HuH-7 (cell line): ENCODE results near the gene HAO1.
"Not testable (repeated sequence)": the region's sequence is repeated elsewhere in the genome, so short reads cannot be mapped to it uniquely, and the experiment has no call there.

ENCODE experiments used
- DNase-seq: peaks from one replicate; pipeline ENCODE4 v3.0.0; 2011; ENCODE audit warnings: low spot score

HAO1 gene

GRCh38 chr20:7855545-7855944, 84.7 kb downstream of the HAO1 start:
- no peak for DNase-seq

DNA sequence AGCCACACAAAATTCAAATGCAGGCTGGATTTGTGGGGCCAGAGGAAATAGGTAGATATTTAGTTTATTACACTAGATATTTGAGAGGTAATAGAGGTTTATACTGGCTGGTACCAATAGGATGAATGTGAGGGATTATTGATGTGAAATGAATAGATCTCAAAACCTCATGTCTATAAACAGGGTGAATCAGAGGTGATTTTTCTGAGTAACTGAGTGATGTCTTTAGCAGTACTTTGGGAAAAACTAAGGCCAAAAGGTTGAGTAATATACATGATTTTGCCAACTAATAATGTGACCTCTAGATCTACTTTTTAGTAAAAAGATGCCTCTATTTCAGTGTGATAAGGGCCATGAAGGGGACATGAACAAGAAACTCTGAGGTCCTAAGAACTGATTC, 86.8 kb downstream of the HAO1 start:
- DNase-seq, result no peak

DNA sequence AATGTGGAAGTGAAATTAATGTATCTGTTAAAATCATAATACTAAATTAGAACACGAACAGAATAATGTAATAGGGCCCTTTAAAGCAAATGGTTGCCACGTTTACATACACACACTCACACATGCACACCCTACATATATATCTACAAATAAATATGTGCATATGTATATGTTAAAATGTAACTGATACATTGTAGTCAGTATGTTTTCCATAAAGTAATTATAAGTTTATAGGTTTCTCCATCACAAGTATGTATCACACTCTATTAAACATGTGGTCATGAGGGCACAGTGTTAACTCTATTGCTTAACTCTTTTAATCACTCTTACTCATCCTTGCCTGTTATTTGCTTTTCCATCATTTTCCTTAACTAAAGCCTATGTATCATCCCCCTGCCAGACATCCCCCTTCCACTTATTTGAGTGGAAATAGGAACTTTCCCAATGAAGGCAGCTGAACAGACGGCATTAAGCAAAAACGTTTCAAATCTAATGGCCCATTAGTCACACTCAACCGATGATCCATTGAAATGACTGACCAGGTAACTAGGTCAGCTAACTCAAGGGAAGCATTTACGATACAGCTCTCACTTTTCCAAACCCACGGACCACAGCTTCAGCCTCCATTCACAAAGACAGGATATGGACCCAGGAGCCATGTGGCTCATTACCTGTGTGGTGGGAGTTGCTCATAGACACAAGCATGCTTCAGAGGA, 89.3 kb downstream of the HAO1 start:
- DNase-seq, result no peak

DNA sequence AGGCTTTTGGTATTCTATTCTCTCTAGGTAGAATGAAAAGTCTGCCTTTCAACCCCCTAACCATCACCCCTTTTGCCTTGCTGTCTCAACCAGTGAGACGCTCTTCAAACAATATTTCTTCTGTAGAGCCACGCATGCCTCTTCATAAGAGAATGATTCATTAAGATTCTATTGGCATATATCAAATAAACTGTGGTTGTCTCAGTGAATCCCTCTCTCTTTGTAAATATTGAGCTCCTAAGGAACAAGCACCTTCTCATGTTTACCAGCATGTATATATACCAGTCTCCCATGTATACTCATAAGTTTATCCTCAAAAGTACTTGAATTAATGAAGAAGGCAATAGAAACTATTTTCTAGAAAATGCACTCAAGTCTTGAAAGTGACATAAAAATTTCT, 90.6 kb downstream of the HAO1 start:
- no peak for DNase-seq

- DNase-seq, result no peak
Measured at GRCh38 chr20:7848351-7848750, 91.9 kb downstream of the HAO1 start.

- no peak for DNase-seq
Measured at GRCh38 chr20:7843613-7844012, 96.6 kb downstream of the HAO1 start.

DNA sequence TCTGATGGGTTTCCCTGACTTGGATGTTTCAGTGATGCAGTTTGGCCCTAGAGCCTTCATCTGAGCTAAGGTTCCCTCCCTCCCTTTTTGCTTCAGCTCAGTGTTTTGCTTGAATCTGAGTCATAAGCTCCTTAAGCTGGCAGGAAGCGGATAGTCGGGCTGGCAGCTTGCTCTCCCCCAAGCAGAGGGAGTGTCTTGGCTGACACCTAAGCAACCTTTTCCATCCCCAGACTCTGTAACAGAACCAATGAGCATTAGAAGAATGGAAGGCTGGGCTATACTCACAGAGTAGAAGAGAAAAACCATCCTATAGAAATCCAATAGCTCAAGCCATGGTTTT, 98.3 kb downstream of the HAO1 start:
- DNase-seq, result no peak

DNA sequence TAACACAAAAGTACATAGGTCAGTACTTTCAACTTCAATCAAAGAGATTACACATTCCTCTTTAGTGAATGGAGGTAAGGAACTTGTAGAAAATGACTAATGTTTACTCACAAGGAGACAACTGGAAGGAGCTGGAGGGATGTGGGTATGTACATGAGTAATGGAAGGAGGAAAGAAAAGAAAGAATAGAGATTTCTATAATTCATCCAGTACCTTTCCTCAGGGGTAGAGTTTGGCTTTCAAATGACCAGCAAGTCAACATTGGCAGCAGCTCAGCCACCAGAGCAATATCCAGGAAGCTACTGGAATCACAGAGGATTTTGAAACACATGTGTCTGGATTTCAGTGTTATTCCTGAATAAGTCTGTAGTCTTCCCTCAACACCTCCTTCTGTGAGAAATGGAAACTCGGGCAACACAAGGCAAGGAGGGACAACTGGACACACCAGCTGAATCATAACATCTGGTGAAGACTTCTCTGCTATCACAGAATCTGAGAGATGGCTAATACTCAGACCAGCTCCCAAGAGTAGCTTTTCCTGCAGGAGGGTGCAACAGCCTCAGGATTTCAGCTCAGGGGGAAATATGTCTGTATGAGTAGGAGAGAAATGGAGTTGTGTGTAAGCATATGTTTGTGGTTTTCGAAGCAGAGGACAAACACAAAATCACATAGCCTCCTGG, 98.8 kb downstream of the HAO1 start:
- no peak for DNase-seq

DNA sequence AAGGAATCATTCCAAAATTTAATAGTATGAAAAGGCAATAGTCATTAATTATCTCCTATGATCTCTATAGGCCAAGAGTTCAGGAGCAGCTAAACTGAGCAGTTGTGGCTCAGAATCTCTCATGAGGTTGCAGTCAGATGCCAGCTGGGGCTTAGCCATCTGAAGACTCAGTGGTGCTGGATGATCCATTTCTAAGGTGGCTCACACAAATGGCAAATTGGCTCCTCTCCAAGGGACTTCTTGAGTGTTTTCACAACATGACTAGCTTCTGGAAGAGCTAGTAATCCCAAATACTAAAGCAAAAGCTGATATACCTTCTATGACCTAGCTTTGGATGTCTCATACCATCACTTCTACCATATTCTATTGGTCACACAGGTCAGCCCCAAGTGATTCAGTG, 104.2 kb downstream of the HAO1 start:
- no peak for DNase-seq

DNA sequence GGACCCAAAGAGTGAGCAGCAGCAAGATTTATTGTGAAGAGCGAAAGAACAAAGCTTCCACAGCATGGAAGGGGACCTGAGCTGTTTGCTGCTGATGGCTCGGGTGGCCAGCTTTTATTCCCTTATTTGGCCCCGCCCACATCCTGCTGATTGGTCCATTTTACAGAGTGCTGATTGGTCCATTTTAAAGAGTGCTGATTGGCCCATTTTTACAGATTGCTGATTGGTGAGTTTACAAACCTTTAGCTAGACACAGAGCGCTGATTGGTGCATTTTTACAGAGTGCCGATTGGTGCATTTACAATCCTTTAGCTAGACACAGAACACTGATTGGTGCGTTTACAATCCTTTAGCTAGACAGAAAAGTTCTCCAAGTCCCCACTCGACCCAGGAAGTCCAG, 105.8 kb downstream of the HAO1 start:
- DNase-seq, result not testable (repeated sequence)
